GM13976 (cell line): ENCODE data around the gene CNTNAP3B.
"Not testable (repeated sequence)": the region's sequence is repeated elsewhere in the genome, so short reads cannot be mapped to it uniquely, and the experiment has no call there.

Experiments used
- DNase-seq: peaks from one replicate; pipeline ENCODE4 v3.0.0; 2012; ENCODE audit warnings: low spot score
- in situ Hi-C: fragments of 300-500 bp; cut with MboI; formaldehyde crosslinking; loops from one replicate; pipeline ENCODE4 v1.12.0; 2022; ENCODE audit warnings: low sequenced_read_pairs, mixed read lengths, inconsistent platforms; ENCODE audit not compliant: unreplicated experiment

Gene CNTNAP3B

GRCh38 chr9:42129073-42129729 lies at the start of gene CNTNAP3B:
CNTNAP3B (minus strand) TSS chr9:42129426; CDS start chr9:42129094, 332 bp downstream.
- in situ Hi-C loops, DNase-seq: not testable (repeated sequence)

DNA sequence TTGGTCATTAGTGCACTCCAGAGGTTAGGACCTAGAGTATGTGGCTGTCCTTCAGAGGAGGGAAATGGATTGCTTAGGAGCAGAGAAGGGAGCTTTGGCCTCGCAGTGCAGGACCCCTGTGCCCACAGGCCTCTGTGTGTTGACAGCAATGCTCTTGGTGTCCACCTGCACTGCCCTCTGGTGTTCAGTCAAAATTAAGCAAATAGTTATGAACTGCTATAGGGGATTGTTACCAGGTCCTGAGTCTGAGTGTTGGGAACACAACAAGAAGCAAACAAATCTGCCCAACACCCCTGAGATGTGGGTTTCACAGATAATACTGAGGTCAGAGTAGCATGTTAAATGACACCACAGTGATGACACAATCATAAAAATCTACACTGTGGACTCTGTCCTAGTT lies 31.1 kb upstream of the CNTNAP3B start:
- DNase-seq, in situ Hi-C loops: not testable (repeated sequence)

DNA sequence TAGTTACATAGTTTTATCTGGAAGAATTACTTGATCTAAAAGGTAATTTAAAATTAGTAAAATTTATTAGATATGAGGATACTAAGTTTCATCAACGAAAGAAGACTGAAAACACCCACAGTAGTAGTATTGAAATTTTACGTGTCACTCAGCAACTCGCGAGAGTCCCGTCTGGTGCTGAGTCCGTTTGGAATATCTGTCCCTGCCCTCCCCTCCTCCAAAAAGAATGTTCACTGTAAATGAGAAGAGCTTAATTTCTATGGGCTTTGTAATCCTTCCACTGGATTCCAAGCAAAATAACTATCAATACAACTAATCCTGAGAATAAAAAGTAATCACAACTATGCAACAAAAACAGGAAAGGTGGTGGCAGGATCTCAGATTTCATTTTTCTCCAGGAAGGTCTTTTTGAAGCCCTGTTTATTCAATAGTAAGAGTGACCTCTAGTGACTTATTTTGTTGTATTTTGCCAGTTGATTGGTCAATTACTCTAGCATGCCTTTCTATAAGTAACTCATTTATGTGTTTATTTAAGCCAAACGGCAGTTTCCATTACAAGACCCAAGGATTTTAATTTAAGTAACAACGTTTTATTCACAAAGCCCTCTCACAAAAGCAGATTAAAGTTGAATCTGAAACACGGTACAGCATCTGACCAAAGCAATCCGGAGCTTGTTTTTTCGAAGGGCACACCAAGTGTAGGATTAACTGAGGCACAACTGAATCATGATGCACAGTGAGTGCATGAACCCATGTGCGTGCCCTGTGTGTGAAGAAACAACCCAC lies 2.0 kb downstream of the CNTNAP3B start:
- not testable (repeated sequence) for DNase-seq

GRCh38 chr9:42121007-42121406 lies 8.2 kb downstream of the CNTNAP3B start:
- in situ Hi-C loops = not testable (repeated sequence)

More for the DNA sequence above, 2.0 kb downstream of the CNTNAP3B start:
- in situ Hi-C loops = not testable (repeated sequence)

GRCh38 chr9:42095929-42096328 lies 33.3 kb downstream of the CNTNAP3B start:
- DNase-seq, in situ Hi-C loops: not testable (repeated sequence)

More at GRCh38 chr9:42121007-42121406, 8.2 kb downstream of the CNTNAP3B start:
- not testable (repeated sequence) for DNase-seq

- in situ Hi-C loops, DNase-seq: not testable (repeated sequence)
Observed at GRCh38 chr9:42084559-42084952, 44.7 kb downstream of the CNTNAP3B start.

GRCh38 chr9:42083877-42084558 lies 45.2 kb downstream of the CNTNAP3B start:
- in situ Hi-C loops, DNase-seq: not testable (repeated sequence)

GRCh38 chr9:42080376-42080775 lies 48.9 kb downstream of the CNTNAP3B start:
- in situ Hi-C loops = not testable (repeated sequence)

DNA sequence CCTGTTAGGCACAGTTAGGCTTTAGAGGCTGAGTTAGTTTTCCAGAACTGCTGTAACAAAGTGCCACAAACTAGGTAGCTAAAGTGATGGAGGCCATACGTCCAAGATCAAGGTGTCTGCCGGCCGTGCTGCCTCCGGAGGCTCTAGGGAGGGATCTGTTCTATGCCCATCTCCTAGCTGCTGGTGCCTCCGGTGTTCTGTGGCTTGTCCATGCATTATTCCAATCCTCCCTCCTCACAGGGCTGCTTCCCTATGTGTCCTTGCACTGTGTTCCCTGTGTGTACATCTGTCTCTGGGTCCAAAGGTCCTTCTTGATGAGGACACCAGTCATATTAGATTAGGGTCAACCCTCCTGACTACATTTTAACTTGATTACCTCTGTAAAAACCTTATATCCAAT lies 54.4 kb downstream of the CNTNAP3B start:
- DNase-seq, in situ Hi-C loops: not testable (repeated sequence)

More at GRCh38 chr9:42080376-42080775, 48.9 kb downstream of the CNTNAP3B start:
- DNase-seq = not testable (repeated sequence)

GRCh38 chr9:42071026-42071425 lies 58.2 kb downstream of the CNTNAP3B start:
- in situ Hi-C loops, DNase-seq: not testable (repeated sequence)

DNA sequence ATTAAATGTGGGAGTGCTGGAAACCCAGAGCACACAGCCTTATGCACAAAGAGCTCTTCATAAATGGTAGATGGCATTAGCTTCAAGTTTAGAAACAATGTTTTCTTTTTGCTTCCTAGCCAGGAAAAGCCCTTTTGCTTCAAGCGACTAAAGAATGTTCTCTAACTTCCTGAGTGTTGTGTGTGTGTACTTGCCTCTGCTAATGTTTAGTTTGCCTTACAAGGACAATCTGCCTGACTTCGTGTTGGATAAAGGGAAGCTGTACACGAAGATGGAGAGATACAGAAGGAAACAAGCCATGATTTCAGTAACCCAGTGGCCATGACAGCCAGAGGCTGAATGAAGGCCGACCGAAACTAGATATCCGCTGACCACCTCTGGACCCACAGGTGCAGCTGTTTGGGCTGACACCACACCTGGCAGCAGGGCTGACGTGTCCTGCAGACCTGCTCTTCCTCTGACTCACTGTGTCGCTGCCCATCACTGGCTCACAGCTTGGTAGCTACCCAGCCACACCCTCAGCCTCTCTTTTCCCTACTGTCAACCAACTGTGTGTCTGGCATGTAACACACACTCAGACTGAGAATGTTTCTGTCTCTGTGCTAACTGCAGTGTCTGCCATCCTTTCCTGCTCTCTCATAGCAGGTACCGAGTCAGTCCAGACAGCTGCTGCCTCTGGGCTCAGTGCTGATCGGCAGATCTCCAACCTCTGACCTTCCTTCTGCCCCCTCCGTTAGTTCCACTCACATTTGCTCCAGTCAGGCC lies 59.0 kb downstream of the CNTNAP3B start:
- in situ Hi-C loops, DNase-seq: not testable (repeated sequence)

DNA sequence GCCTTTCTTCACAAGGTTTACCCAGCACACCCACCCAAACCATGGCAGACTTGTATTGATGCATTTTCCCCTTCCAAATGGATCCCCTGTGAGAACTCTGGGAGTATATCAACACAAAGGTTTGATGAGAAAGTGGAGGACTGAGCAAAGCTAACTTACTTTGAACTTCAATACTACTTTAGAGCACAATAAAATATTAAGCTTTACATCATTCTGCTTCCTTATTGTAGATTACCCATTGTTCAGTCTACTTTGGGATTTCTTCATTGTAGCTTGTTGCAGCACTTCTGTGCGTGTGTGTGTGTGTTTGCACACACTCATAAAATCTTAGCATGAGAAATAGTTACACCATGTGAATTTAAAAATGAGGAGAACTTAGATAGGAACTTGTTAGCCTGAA lies 75.4 kb downstream of the CNTNAP3B start:
- in situ Hi-C loops = not testable (repeated sequence)

GRCh38 chr9:42050701-42051100 lies 78.5 kb downstream of the CNTNAP3B start:
- in situ Hi-C loops, DNase-seq: not testable (repeated sequence)

More for the DNA sequence above, 75.4 kb downstream of the CNTNAP3B start:
- not testable (repeated sequence) for DNase-seq

GRCh38 chr9:42044422-42045010 lies 84.7 kb downstream of the CNTNAP3B start:
- DNase-seq, in situ Hi-C loops: not testable (repeated sequence)

GRCh38 chr9:42033541-42033940 lies 95.7 kb downstream of the CNTNAP3B start:
- DNase-seq, in situ Hi-C loops: not testable (repeated sequence)

- in situ Hi-C loops, DNase-seq: not testable (repeated sequence)
Observed at GRCh38 chr9:42020639-42021038, 108.6 kb downstream of the CNTNAP3B start.

- in situ Hi-C loops, DNase-seq: not testable (repeated sequence)
Observed at GRCh38 chr9:42018220-42018922, 110.9 kb downstream of the CNTNAP3B start.
